HG03135 (cell line): ENCODE data around the gene CPN2.

Experiments used
- ATAC-seq: cut with Tn5 transposase; IDR thresholded peaks from one replicate; pipeline ENCODE4 v1.9.1; 2021; ENCODE audit warnings: mild to moderate bottlenecking, moderate library complexity; ENCODE audit not compliant: unreplicated experiment

CPN2 gene

GRCh38 chr3:194351080-194351672 lies at the start of gene CPN2:
CPN2 (minus strand) TSS chr3:194351328; CDS start chr3:194342702, 8,626 bp downstream.
- ATAC-seq = no peak

GRCh38 chr3:194399874-194400411 lies 48.8 kb upstream of the CPN2 start:
- no peak for ATAC-seq

- no peak for ATAC-seq
Observed at GRCh38 chr3:194399166-194399565, 48.0 kb upstream of the CPN2 start, which contains the start of gene GP5. GP5 (minus strand) TSS chr3:194399266; CDS start chr3:194398282, 984 bp downstream.

GRCh38 chr3:194397757-194398312 lies 46.7 kb upstream of the CPN2 start:
- ATAC-seq = no peak

GRCh38 chr3:194396859-194397756 lies 46.0 kb upstream of the CPN2 start:
- no peak for ATAC-seq

- ATAC-seq = no peak
Observed at GRCh38 chr3:194396539-194396858, 45.4 kb upstream of the CPN2 start.

GRCh38 chr3:194395778-194396538 lies 44.8 kb upstream of the CPN2 start:
- no peak for ATAC-seq

- no peak for ATAC-seq
Observed at GRCh38 chr3:194395212-194395611, 44.1 kb upstream of the CPN2 start.

GRCh38 chr3:194392576-194392975 lies 41.4 kb upstream of the CPN2 start:
- no peak for ATAC-seq

GRCh38 chr3:194390835-194391234 lies 39.7 kb upstream of the CPN2 start:
- no peak for ATAC-seq

- no peak for ATAC-seq
Observed at GRCh38 chr3:194389269-194389668, 38.1 kb upstream of the CPN2 start.

- no peak for ATAC-seq
Observed at GRCh38 chr3:194387926-194388418, 36.8 kb upstream of the CPN2 start.

GRCh38 chr3:194387276-194387675 lies 36.1 kb upstream of the CPN2 start:
- no peak for ATAC-seq

- ATAC-seq = no peak
Observed at GRCh38 chr3:194386648-194387047, 35.5 kb upstream of the CPN2 start.

- no peak for ATAC-seq
Observed at GRCh38 chr3:194386066-194386465, 34.9 kb upstream of the CPN2 start.

GRCh38 chr3:194384569-194385001 lies 33.5 kb upstream of the CPN2 start:
- ATAC-seq = no peak

- ATAC-seq = no peak
Observed at GRCh38 chr3:194384156-194384555, 33.0 kb upstream of the CPN2 start.

GRCh38 chr3:194383276-194383940 lies 32.3 kb upstream of the CPN2 start:
- no peak for ATAC-seq

GRCh38 chr3:194382892-194383223 lies 31.7 kb upstream of the CPN2 start:
- ATAC-seq = no peak

GRCh38 chr3:194382196-194382891 lies 31.2 kb upstream of the CPN2 start:
- ATAC-seq = no peak
